GM12878 (cell line): Measurements from ENCODE around the gene TAS2R38. TPM values are rescaled to one million over a fixed set of nuclear protein-coding genes. Genes with fewer than 3 reads are reported as not detected.

Source experiments
- ATAC-seq: fragments of 200-7000 bp; cut with Tn5 transposase; 3 replicates; pipeline ENCODE4 v1.9.1; 2020; ENCODE audit warnings: mild to moderate bottlenecking, moderate library complexity
- BruUV-seq: library from RNA; stranded (reverse); fragments of 400-500 nt; replicated peaks from 2 replicates; lab custom pipeline; 2021; lab: Mats Ljungman, UMichigan
- CTCF ChIA-PET: fragments of 300-600 bp; sonication (Branson Sonifier 250); formaldehyde crosslinking; extraction: SDS; loops from one replicate; lab custom pipeline; 2021; ENCODE audit warnings: inconsistent platforms; lab: Yijun Ruan, JAX
- POLR2A ChIA-PET: fragments of 350-600 bp; formaldehyde crosslinking; extraction: SDS; loops from one replicate; lab custom pipeline; 2021; ENCODE audit warnings: inconsistent platforms; lab: Charles Lee
- RAD21 ChIA-PET: fragments of 300-600 bp; sonication (Branson Sonifier 250); formaldehyde crosslinking; loops from one replicate; lab custom pipeline; 2023; ENCODE audit warnings: antibody characterized with exemption; ENCODE audit not compliant: unreplicated experiment; lab: Charles Lee
- SMC1A ChIA-PET: fragments of 300-600 bp; sonication (Branson Sonifier 250); formaldehyde crosslinking; loops from one replicate; lab custom pipeline; 2023; ENCODE audit not compliant: unreplicated experiment, uncharacterized antibody; lab: Charles Lee
- DNase-seq: peaks from one replicate; pipeline ENCODE4 v3.0.0-alpha.2; 2011; ENCODE audit warnings: low read depth, low spot score
- FAIRE-seq: peaks from 3 replicates; lab custom pipeline; 2011; peaks lifted over from hg19 to GRCh38; lab: Jason Lieb, UNC
- H2AFZ ChIP-seq: 2 replicates; pipeline ENCODE4 v1.6.0; 2011; ENCODE audit warnings: low read depth, low read length, control low read depth; ENCODE audit not compliant: control insufficient read depth
- H3K27ac ChIP-seq: 2 replicates; pipeline ENCODE4 v1.5.1; 2011; ENCODE audit warnings: control low read depth; ENCODE audit not compliant: control insufficient read depth, insufficient read depth
- H3K27me3 ChIP-seq, 2 experiments: replicated peaks in 1 of 2; 2 replicates each; pipeline versions ENCODE4 v1.6.0 to v1.6.1; 2011; ENCODE audit warnings: low read length in 1 of 2; ENCODE audit not compliant: control insufficient read depth in 2 of 2, insufficient read depth in 2 of 2
- H3K36me3 ChIP-seq, 2 experiments: 2 replicates each; pipeline ENCODE4 v1.5.1; 2011; ENCODE audit warnings: low read length in 1 of 2; ENCODE audit not compliant: control insufficient read depth in 2 of 2, insufficient read depth in 2 of 2
- H3K4me1 ChIP-seq: 2 replicates; pipeline ENCODE4 v1.6.1; 2011; ENCODE audit warnings: mild to moderate bottlenecking, low read length, moderate library complexity, mixed read lengths; ENCODE audit not compliant: control insufficient read depth, insufficient read depth
- H3K4me2 ChIP-seq: 2 replicates; pipeline ENCODE4 v1.6.0; 2011; ENCODE audit warnings: control low read depth; ENCODE audit not compliant: control insufficient read depth, insufficient read depth
- H3K4me3 ChIP-seq: fragments of 200-600 bp; sonication (generic); 2 replicates; pipeline ENCODE4 v1.5.1; 2016
- H3K79me2 ChIP-seq: 2 replicates; pipeline ENCODE4 v1.6.0; 2011; ENCODE audit warnings: low read length; ENCODE audit not compliant: control insufficient read depth, insufficient read depth
- H3K9ac ChIP-seq: 2 replicates; pipeline ENCODE4 v1.8.0; 2011; ENCODE audit warnings: low read length, control low read depth, mixed read lengths; ENCODE audit not compliant: control insufficient read depth, insufficient read depth
- H3K9me3 ChIP-seq: replicated peaks from 3 replicates; pipeline ENCODE4 v1.5.1; 2011; ENCODE audit warnings: mild to moderate bottlenecking, low read length; ENCODE audit not compliant: control insufficient read depth, insufficient read depth
- H4K20me1 ChIP-seq: 2 replicates; pipeline ENCODE4 v1.6.0; 2011; ENCODE audit not compliant: control insufficient read depth, insufficient read depth
- BCL3 ChIP-seq: IDR thresholded peaks from 2 replicates; pipeline ENCODE4 v1.6.1; 2011; ENCODE audit warnings: borderline replicate concordance, low read depth, mild to moderate bottlenecking, moderate library complexity, low read length; ENCODE audit not compliant: insufficient read depth, poor library complexity, severe bottlenecking
- BRCA1 ChIP-seq: IDR thresholded peaks from 2 replicates; pipeline ENCODE4 v1.6.1; 2011; ENCODE audit warnings: low read depth, low read length, improper control_type of control experiment
- CBX3 ChIP-seq: fragments of 200-600 bp; sonication (generic); IDR thresholded peaks from 2 replicates; pipeline ENCODE4 v1.6.1; 2016; ENCODE audit warnings: low read depth, borderline replicate concordance
- FOXK2 ChIP-seq: fragments of 450-650 bp; IDR thresholded peaks from 2 replicates; pipeline ENCODE4 v1.6.1; 2017; ENCODE audit warnings: mild to moderate bottlenecking, moderate library complexity
- IKZF1 ChIP-seq: fragments of 450-650 bp; conservative IDR thresholded peaks from 2 replicates; pipeline ENCODE4 v1.6.1; 2017; ENCODE audit warnings: antibody characterized with exemption, mild to moderate bottlenecking
- MEF2A ChIP-seq: IDR thresholded peaks from 2 replicates; pipeline ENCODE4 v1.6.1; 2011; ENCODE audit warnings: low read depth, mild to moderate bottlenecking, low read length, moderate library complexity; ENCODE audit not compliant: insufficient read depth
- MEF2B ChIP-seq: fragments of 450-650 bp; IDR thresholded peaks from 2 replicates; pipeline ENCODE4 v1.6.1; 2018; ENCODE audit warnings: mild to moderate bottlenecking, moderate library complexity; ENCODE audit not compliant: partially characterized antibody, poor library complexity, severe bottlenecking
- NRF1 ChIP-seq: conservative IDR thresholded peaks from 2 replicates; pipeline ENCODE4 v1.6.1; 2011; ENCODE audit warnings: mild to moderate bottlenecking, low read depth, low read length, improper control_type of control experiment
- PBX3 ChIP-seq: IDR thresholded peaks from 2 replicates; pipeline ENCODE4 v1.6.1; 2011; ENCODE audit warnings: mild to moderate bottlenecking, low read depth, low read length, moderate library complexity; ENCODE audit not compliant: insufficient replicate concordance
- PML ChIP-seq: IDR thresholded peaks from 2 replicates; pipeline ENCODE4 v1.6.1; 2012; ENCODE audit warnings: low read length, inconsistent platforms
- PRDM15 ChIP-seq: fragments of 450-650 bp; formaldehyde crosslinking; IDR thresholded peaks from 2 replicates; pipeline ENCODE4 v1.4.0; 2020; ENCODE audit warnings: mild to moderate bottlenecking, moderate library complexity
- TBL1XR1 ChIP-seq: IDR thresholded peaks from 2 replicates; pipeline ENCODE4 v1.6.1; 2012; ENCODE audit warnings: low read depth, low read length, improper control_type of control experiment
- ZSCAN29 ChIP-seq: fragments of 450-650 bp; IDR thresholded peaks from 2 replicates; pipeline ENCODE4 v1.6.1; 2017; ENCODE audit warnings: mild to moderate bottlenecking, moderate library complexity
- WGBS: methylation state at CpG from one replicate; pipeline ENCODE4 v1.1.6; 2016; ENCODE audit warnings: low lambda C conversion rate; ENCODE audit not compliant: insufficient replicate concordance, insufficient coverage; ENCODE audit errors: missing lambda C conversion rate; 5-methylcytosine and 5-hydroxymethylcytosine counted together
- in situ Hi-C: fragments of 300-500 bp; cut with MboI; formaldehyde crosslinking; loops from 9 replicates; pipeline ENCODE4 v1.14.3; 2018; ENCODE audit warnings: mixed read lengths
- intact Hi-C: fragments of 100-400 bp; cut with micrococcal nuclease; formaldehyde crosslinking; loops from one replicate; pipeline ENCODE4 v1.14.2; 2022; ENCODE audit not compliant: unreplicated experiment
- polyA plus RNA-seq, 11 experiments: library from polyadenylated mRNA; depleted of rRNA in 4 of 11; unstranded in 6 of 11; stranded (reverse) in 5 of 11; fragments of >200 nt; fragmentation: Nextera tagmentation in 4 of 11; fragmentation: Illumina TruSeq in 1 of 11; extraction: Ambion mirVana in 4 of 11; extraction: Trizol in 1 of 11; gene quantifications; 1 replicate in 1 of 11; 2 replicates in 10 of 11; pipeline versions ENCODE4 v1.2.1 to v1.2.3, GENCODE V29; 2011 to 2016; ENCODE audit warnings: inconsistent platforms in 2 of 11, missing spikeins in 2 of 11, low read depth in 1 of 11
- total RNA-seq, 4 experiments: library from RNA; depleted of rRNA in 3 of 4; stranded (reverse); fragments of >200 nt in 3 of 4; fragmentation: Illumina TruSeq in 1 of 4; extraction: Trizol in 1 of 4; gene quantifications; 2 replicates each; pipeline versions ENCODE4 v1.2.1 to v1.2.3, GENCODE V29; 2013 to 2021

TAS2R38 gene
- total and polyA plus RNA-seq, 10 of the 15 experiments (the other 5 are each of a cell fraction or from before 2014, with no cell fraction given) = not detected

GRCh38 chr7:141930211-141930610 is 43.4 kb downstream of the TAS2R38 start:
- WGBS = 43% methylated on average over 5 of the region's 5 CpGs
- in situ Hi-C loops = no loop called here
- no peak overlapping the region for H3K9ac ChIP-seq
- no peaks in the 10 kb centered on the region for H3K4me1 ChIP-seq
- H3K79me2 ChIP-seq = no peaks in the 10 kb centered on the region
- no peak for TF ChIP-seq CBX3
- TF ChIP-seq PML = no peak
- no peak for TF ChIP-seq MEF2A
- no peak for TF ChIP-seq BRCA1
- TF ChIP-seq ZSCAN29 = no peak
- TF ChIP-seq TBL1XR1 = no peak
- no peak for TF ChIP-seq IKZF1
- no peak for TF ChIP-seq BCL3
- TF ChIP-seq PRDM15 = no peak
- no peak for TF ChIP-seq PBX3
- no peak for TF ChIP-seq NRF1
- no peak for TF ChIP-seq MEF2B
- no peak for TF ChIP-seq FOXK2
- TF ChIP-seq, all 136 proteins: peak for 0
- no peaks in the 10 kb centered on the region for H4K20me1 ChIP-seq
- H3K27me3 ChIP-seq = no peaks in the 10 kb centered on the region
- ChIA-PET POLR2A (no interaction called here), CTCF (interaction anchor here (0.6 to 0.7 kb wide), 2 partner anchors 224 to 1041 kb away, joined by 3 read pairs; no protein-coding TSS in a partner anchor), RAD21 (no interaction called here), SMC1A (no interaction called here)
- no peaks in the 10 kb centered on the region for H3K9me3 ChIP-seq
- DNase-seq (no peak), FAIRE-seq (no peak), ATAC-seq (no peak)
- no peak overlapping the region for H3K4me3 ChIP-seq
- no TSS peak for BruUV-seq
- no peak overlapping the region for H3K27ac ChIP-seq
- intact Hi-C loops = no loop called here
- H3K4me2 ChIP-seq = no peak overlapping the region
- no peak overlapping the region for H2AFZ ChIP-seq
- no peaks in the 10 kb centered on the region for H3K36me3 ChIP-seq
